Activated T-helper 1 cell treated with anti-CD3 and anti-CD28 coated beads, Interleukin-12 subunit alpha, Interleukin-12 subunit beta, Interleukin-2, Interleukin-4 antibody, amounts not matched to agents 30 ng/mL and 10 ng/mL and 1 ng/mL, durations not matched to agents 14 hours and 24 hours and 36 hours (primary cell): ENCODE data around the gene CAPN2. TPM values are rescaled to one million over a fixed set of nuclear protein-coding genes. Genes with fewer than 3 reads are reported as not detected.

Experiments
- DNase-seq: peaks from one replicate; pipeline ENCODE4 v3.0.0; 2021; ENCODE audit warnings: low spot score
- H3K27ac Mint-ChIP-seq: one replicate; pipeline ENCODE4 v1.8.0; 2021; ENCODE audit warnings: mild to moderate bottlenecking, mixed read lengths
- H3K27me3 Mint-ChIP-seq: one replicate; pipeline ENCODE4 v1.8.0; 2022; ENCODE audit warnings: mild to moderate bottlenecking, moderate library complexity, mixed read lengths; ENCODE audit not compliant: insufficient read depth
- H3K36me3 Mint-ChIP-seq: one replicate; pipeline ENCODE4 v1.8.0; 2021; ENCODE audit warnings: low read depth, mixed read lengths
- H3K4me1 Mint-ChIP-seq: one replicate; pipeline ENCODE4 v1.8.0; 2021; ENCODE audit warnings: low read depth, mixed read lengths
- H3K4me3 Mint-ChIP-seq: one replicate; pipeline ENCODE4 v1.8.0; 2021; ENCODE audit warnings: mild to moderate bottlenecking, moderate library complexity, mixed read lengths
- H3K9me3 Mint-ChIP-seq: one replicate; pipeline ENCODE4 v1.8.0; 2021; ENCODE audit warnings: mixed read lengths
- intact Hi-C: fragments of 100-400 bp; cut with micrococcal nuclease; formaldehyde crosslinking; loops from one replicate; pipeline ENCODE4 v1.15.1; 2024
- total RNA-seq: library from RNA; stranded (reverse); gene quantifications from 2 replicates; pipeline ENCODE4 v1.2.3, GENCODE V29; 2022

Gene CAPN2
- total RNA-seq, 1 donor from 2014 or later, result 66.3 TPM

DNA sequence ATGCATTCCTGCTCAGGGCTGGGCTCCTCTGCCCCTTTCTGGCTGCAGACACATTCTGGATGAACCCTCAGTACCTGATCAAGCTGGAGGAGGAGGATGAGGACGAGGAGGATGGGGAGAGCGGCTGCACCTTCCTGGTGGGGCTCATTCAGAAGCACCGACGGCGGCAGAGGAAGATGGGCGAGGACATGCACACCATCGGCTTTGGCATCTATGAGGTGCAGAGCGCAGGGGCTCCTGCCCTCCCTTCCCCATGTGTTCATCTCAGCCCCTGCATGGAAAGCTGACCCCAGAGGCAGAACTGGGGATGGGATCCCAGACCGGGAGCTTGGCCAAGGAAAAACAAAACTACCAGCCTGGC is 43.1 kb downstream of the CAPN2 start:
- Mint-ChIP-seq H3K36me3 (peaks cover 32% of the 10 kb centered on the region), H3K4me1 (no peaks in the 10 kb centered on the region), H3K4me3 (no peak overlapping the region), H3K27me3 (no peaks in the 10 kb centered on the region), H3K9me3 (no peaks in the 10 kb centered on the region), H3K27ac (no peak overlapping the region)
- no peak for DNase-seq
- intact Hi-C loops, result no loop called here

DNA sequence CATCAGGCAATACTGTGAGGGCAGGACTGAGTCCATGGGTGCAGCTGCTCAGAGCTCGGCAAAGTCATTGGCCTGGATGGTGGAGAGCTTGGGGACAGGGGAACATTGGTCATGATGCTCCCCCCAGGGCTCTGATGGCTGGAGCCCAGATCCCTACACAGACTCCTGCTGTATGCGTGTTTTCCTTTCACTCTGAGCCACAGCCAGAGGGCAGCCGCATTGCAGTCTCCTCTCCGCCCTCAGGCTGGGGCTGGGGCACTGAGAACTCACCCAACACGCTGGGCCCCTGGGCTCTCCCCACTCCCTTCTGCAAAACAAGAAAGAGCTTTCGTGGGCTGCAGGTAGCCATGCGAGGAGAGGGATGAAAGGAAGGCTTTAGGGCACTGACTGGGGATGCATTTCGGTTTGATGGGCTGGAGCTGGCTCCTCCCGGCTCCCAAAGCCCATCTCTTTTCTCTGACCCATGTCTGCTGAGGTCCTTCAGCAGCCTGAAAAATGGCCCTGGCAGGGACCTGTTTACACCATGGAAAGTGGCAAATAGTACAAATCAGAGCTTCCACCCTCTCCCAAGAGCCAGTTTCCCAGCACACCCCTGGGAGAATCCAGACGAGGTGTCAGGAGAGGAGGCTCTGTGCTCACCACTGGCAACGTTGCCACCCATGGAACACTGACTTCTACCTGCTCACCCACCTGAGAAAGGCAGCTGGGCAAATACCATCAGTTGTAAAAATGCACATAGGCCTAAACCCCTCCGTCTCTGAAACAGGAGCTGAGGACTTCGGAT is 43.8 kb downstream of the CAPN2 start:
- H3K36me3 Mint-ChIP-seq, result peaks cover 34% of the 10 kb centered on the region
- no peaks in the 10 kb centered on the region for H3K4me1 Mint-ChIP-seq
- H3K27me3 Mint-ChIP-seq, result no peaks in the 10 kb centered on the region
- H3K4me3 Mint-ChIP-seq, result no peak overlapping the region
- H3K27ac Mint-ChIP-seq, result no peak overlapping the region
- H3K9me3 Mint-ChIP-seq, result no peaks in the 10 kb centered on the region
- DNase-seq, result no peak
- intact Hi-C loops, result no loop called here

DNA sequence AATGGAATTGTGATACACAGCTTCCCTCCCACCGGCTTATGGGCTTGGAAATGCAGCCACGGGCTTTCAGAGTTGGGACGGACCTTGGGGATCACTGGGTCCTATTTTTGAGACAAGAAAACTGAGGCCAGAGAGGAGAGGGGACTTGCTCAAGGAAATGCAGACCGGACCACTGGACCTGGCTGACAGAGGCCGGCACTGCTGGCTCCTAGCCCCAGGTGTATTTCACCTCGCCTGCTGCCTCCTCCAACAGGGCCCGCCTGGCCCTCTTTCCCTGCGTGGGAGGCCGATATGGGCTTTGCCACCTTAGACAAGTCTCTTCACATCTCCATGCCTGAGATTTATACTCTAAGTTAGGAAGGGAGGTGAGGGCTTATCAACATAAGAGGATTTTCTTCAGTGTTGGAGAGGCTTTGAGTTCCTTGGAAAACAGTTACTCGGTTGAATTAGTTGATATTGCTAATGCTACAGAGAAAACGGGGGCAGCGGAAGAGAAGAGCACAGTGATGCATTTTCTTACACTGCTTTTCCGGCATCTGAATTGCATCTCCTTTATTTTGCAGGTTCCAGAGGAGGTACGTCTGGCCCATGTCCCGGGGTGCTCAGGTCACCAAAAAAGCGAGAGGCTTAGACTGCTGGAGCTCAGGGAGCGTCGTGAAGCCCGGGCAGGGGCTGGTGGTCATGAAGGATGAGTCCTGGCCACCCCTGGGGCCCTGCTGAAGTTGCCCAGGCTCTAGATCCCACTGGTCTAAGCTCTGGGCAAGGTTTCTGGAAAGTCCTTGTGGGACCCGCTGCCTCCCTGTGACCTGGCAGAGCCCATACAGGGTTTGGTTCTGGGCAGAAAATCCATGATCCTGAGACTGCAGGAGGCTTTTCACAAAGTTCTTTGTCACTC is 44.7 kb downstream of the CAPN2 start:
- intact Hi-C loops, result no loop called here
- no peak overlapping the region for H3K4me3 Mint-ChIP-seq
- no peaks in the 10 kb centered on the region for H3K9me3 Mint-ChIP-seq
- peaks cover 35% of the 10 kb centered on the region for H3K36me3 Mint-ChIP-seq
- DNase-seq, result no peak
- H3K4me1 Mint-ChIP-seq, result no peaks in the 10 kb centered on the region
- no peak overlapping the region for H3K27ac Mint-ChIP-seq
- H3K27me3 Mint-ChIP-seq, result no peaks in the 10 kb centered on the region

- no peaks in the 10 kb centered on the region for H3K27me3 Mint-ChIP-seq
- intact Hi-C loops, result no loop called here
- peaks cover 35% of the 10 kb centered on the region for H3K36me3 Mint-ChIP-seq
- H3K27ac Mint-ChIP-seq, result no peak overlapping the region
- no peaks in the 10 kb centered on the region for H3K4me1 Mint-ChIP-seq
- DNase-seq, result no peak
- H3K9me3 Mint-ChIP-seq, result no peaks in the 10 kb centered on the region
- no peak overlapping the region for H3K4me3 Mint-ChIP-seq
These were observed 46.4 kb downstream of the CAPN2 start for GRCh38 chr1:223758734-223759133.

DNA sequence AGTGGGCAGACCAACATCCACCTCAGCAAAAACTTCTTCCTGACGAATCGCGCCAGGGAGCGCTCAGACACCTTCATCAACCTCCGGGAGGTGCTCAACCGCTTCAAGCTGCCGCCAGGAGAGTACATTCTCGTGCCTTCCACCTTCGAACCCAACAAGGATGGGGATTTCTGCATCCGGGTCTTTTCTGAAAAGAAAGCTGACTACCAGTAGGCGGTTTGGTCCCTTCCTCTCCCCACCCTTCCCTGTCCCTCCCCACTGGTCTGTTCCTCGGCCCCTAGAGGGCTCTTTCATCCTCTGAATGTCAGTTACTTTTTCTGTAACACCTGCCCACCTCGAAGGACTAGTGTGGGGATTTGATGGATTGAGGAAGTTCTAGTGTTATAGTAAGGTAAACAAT is 46.9 kb downstream of the CAPN2 start:
- intact Hi-C loops, result no loop called here
- no peak for DNase-seq
- H3K27me3 Mint-ChIP-seq, result no peaks in the 10 kb centered on the region
- H3K4me3 Mint-ChIP-seq, result no peak overlapping the region
- H3K27ac Mint-ChIP-seq, result peak overlapping the region; percentile 18
- peaks cover 35% of the 10 kb centered on the region for H3K36me3 Mint-ChIP-seq
- H3K9me3 Mint-ChIP-seq, result no peaks in the 10 kb centered on the region
- no peaks in the 10 kb centered on the region for H3K4me1 Mint-ChIP-seq

- intact Hi-C loops, result no loop called here
- peaks cover 32% of the 10 kb centered on the region for H3K36me3 Mint-ChIP-seq
These were observed 48.5 kb downstream of the CAPN2 start for GRCh38 chr1:223760833-223761232.

DNA sequence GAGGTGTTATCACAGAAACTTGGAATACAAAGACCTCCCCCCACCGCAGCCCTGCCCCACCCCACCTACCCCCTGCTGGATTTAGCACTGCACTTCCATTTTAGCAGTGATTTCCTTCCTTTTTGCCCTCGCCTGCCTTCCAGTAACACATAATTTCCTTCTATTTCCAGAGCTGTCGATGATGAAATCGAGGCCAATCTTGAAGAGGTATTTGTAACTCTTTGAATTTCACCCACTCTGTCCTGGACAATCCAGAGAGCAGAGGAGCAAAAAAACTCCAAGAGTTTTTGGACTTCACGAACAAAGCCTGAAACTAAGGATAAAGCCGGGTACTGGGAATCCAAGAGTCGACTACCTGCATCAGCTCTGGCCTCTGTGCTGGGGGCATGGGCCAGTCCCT is 49.1 kb downstream of the CAPN2 start:
- no peaks in the 10 kb centered on the region for H3K27me3 Mint-ChIP-seq
- intact Hi-C loops, result no loop called here
- H3K36me3 Mint-ChIP-seq, result peaks cover 38% of the 10 kb centered on the region
- DNase-seq, result no peak
- H3K27ac Mint-ChIP-seq, result no peak overlapping the region
- no peaks in the 10 kb centered on the region for H3K9me3 Mint-ChIP-seq
- no peak overlapping the region for H3K4me3 Mint-ChIP-seq
- no peaks in the 10 kb centered on the region for H3K4me1 Mint-ChIP-seq

More at GRCh38 chr1:223760833-223761232, 48.5 kb downstream of the CAPN2 start:
- H3K27ac Mint-ChIP-seq, result no peak overlapping the region
- no peak for DNase-seq
- H3K4me1 Mint-ChIP-seq, result no peaks in the 10 kb centered on the region
- no peaks in the 10 kb centered on the region for H3K9me3 Mint-ChIP-seq
- H3K27me3 Mint-ChIP-seq, result no peaks in the 10 kb centered on the region
- H3K4me3 Mint-ChIP-seq, result no peak overlapping the region

- intact Hi-C loops, result no loop called here
- H3K4me3 Mint-ChIP-seq, result no peak overlapping the region
- H3K27ac Mint-ChIP-seq, result no peak overlapping the region
- no peaks in the 10 kb centered on the region for H3K27me3 Mint-ChIP-seq
- DNase-seq, result no peak
- H3K4me1 Mint-ChIP-seq, result no peaks in the 10 kb centered on the region
- no peaks in the 10 kb centered on the region for H3K9me3 Mint-ChIP-seq
- H3K36me3 Mint-ChIP-seq, result peaks cover 35% of the 10 kb centered on the region
These were observed 50.9 kb downstream of the CAPN2 start for GRCh38 chr1:223763251-223763650.

DNA sequence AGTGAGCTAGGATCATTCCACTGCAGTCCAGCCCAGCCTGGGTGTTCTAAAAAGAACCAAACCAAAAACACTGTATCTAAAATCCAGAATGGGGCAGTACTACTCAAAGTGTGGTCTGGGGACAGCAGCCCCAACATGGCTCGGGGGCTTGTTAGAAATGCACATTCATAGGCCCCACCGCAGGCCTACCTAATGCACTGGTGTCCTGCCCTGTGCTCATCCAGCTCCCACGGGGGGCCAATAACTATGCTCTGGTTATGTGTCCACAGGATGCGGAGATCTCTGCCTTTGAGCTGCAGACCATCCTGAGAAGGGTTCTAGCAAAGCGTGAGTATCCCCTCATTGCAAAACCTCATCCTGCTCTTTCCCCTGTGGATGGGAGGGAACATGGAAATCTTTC is 51.5 kb downstream of the CAPN2 start:
- Mint-ChIP-seq H3K9me3 (no peaks in the 10 kb centered on the region), H3K4me3 (no peak overlapping the region), H3K36me3 (peaks cover 38% of the 10 kb centered on the region), H3K27me3 (no peaks in the 10 kb centered on the region), H3K4me1 (no peaks in the 10 kb centered on the region), H3K27ac (no peak overlapping the region)
- intact Hi-C loops, result no loop called here
- DNase-seq, result no peak

- intact Hi-C loops, result no loop called here
- Mint-ChIP-seq H3K27ac (no peak overlapping the region), H3K36me3 (peaks cover 46% of the 10 kb centered on the region), H3K27me3 (no peaks in the 10 kb centered on the region), H3K4me1 (no peaks in the 10 kb centered on the region), H3K9me3 (no peaks in the 10 kb centered on the region), H3K4me3 (no peak overlapping the region)
- DNase-seq, result no peak
These were observed 52.8 kb downstream of the CAPN2 start for GRCh38 chr1:223765036-223765718.

DNA sequence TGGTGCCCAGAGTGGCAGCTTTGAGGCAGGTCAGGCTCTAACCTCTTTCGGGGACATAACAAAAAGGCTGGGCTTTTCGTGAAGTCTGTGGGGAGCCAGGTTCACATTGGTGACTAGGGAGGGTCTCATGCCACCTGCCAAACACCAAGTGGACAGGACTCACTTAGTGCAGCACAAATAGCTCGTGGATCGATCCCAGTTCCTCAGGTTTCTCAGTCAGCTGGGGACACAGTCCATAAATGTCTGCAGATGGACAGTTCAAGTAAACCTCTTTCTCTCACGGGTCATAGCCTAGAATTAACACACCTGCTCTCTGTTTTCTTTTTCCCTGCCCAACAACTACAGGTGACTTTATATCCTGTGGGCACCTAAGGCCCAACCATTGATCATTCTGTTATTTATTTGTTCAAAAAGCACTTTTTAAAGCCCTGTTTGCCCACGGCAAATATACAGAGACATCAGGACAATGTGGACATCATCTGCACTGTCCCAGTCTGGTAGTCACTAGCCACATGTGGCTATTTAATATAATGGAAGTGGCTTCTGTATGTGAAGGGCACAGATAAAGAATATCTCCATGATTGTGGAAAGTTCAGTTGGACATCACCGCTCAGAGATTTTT is 53.5 kb downstream of the CAPN2 start:
- Mint-ChIP-seq H3K4me1 (no peaks in the 10 kb centered on the region), H3K36me3 (peaks cover 45% of the 10 kb centered on the region), H3K27me3 (no peaks in the 10 kb centered on the region), H3K27ac (no peak overlapping the region), H3K4me3 (no peak overlapping the region), H3K9me3 (no peaks in the 10 kb centered on the region)
- DNase-seq, result no peak
- intact Hi-C loops, result no loop called here

- DNase-seq, result no peak
- no peak overlapping the region for H3K4me3 Mint-ChIP-seq
- no peak overlapping the region for H3K27ac Mint-ChIP-seq
These were observed 58.4 kb downstream of the CAPN2 start for GRCh38 chr1:223770621-223771315.

More at GRCh38 chr1:223770621-223771315, 58.4 kb downstream of the CAPN2 start:
- peaks cover 9% of the 10 kb centered on the region for H3K4me1 Mint-ChIP-seq
- no peaks in the 10 kb centered on the region for H3K9me3 Mint-ChIP-seq
- intact Hi-C loops, result no loop called here
- H3K36me3 Mint-ChIP-seq, result peaks cover 53% of the 10 kb centered on the region
- H3K27me3 Mint-ChIP-seq, result no peaks in the 10 kb centered on the region
